K562 (cell line): Measurements from ENCODE around the gene TMEM218. TPM values are rescaled to one million over a fixed set of nuclear protein-coding genes. Genes with fewer than 3 reads are reported as not detected.

Source experiments
- DMBX1 ChIP-seq: fragments of 250-450 bp; sonication (Bioruptor Pico); IDR thresholded peaks from 2 replicates; pipeline ENCODE4 v1.8.0; 2022; ENCODE audit warnings: inconsistent platforms, mild to moderate bottlenecking, moderate library complexity, borderline replicate concordance
- EHMT2 ChIP-seq: fragments of 450-650 bp; IDR thresholded peaks from 2 replicates; pipeline ENCODE4 v1.6.1; 2018; ENCODE audit warnings: antibody characterized with exemption
- ELF1 ChIP-seq: fragments of 200-800 bp; sonication (Bioruptor generic); IDR thresholded peaks from 2 replicates; pipeline ENCODE4 v1.6.1; 2016; ENCODE audit warnings: missing genetic modification characterization, missing compliant biosample characterization
- ESRRA ChIP-seq: fragments of 450-650 bp; IDR thresholded peaks from 2 replicates; pipeline ENCODE4 v1.6.1; 2014; ENCODE audit warnings: low read depth, mild to moderate bottlenecking, moderate library complexity, borderline replicate concordance
- FOXA3 ChIP-seq, 2 experiments: fragments of 450-650 bp in 1 of 2; sonication (generic) in 1 of 2; formaldehyde crosslinking; IDR thresholded peaks in 1 of 2; conservative IDR thresholded peaks in 1 of 2; 2 replicates each; pipeline versions ENCODE4 v1.4.0 to v1.8.0; 2020 to 2022; ENCODE audit warnings: mild to moderate bottlenecking in 2 of 2, missing genetic modification reagents in 1 of 2
- HNRNPH1 ChIP-seq: fragments of 200-400 bp; formaldehyde crosslinking; optimal IDR thresholded peaks from 2 replicates; pipeline ENCODE3; 2017; ENCODE audit warnings: low read depth, mild to moderate bottlenecking, low read length, moderate library complexity
- NR4A1 ChIP-seq, 2 experiments: fragments of 250-450 bp in 1 of 2; fragments of 450-650 bp in 1 of 2; sonication (Bioruptor Pico) in 1 of 2; IDR thresholded peaks; 2 replicates each; pipeline versions ENCODE4 v1.4.0 to v1.6.1; 2016 to 2020; ENCODE audit warnings: mild to moderate bottlenecking in 2 of 2, missing compliant biosample characterization in 1 of 2, missing genetic modification characterization in 1 of 2, moderate library complexity in 1 of 2
- PHB2 ChIP-seq: fragments of 450-650 bp; IDR thresholded peaks from 2 replicates; pipeline ENCODE4 v1.6.1; 2017; ENCODE audit warnings: low read depth
- RREB1 ChIP-seq: fragments of 250-450 bp; sonication (Bioruptor Pico); IDR thresholded peaks from 2 replicates; pipeline ENCODE4 v1.4.0; 2020
- SAP30 ChIP-seq: fragments of 200-600 bp; sonication (generic); IDR thresholded peaks from 2 replicates; pipeline ENCODE4 v1.6.1; 2012; ENCODE audit warnings: borderline replicate concordance, low read depth, mild to moderate bottlenecking, moderate library complexity, low read length, control low read depth, inconsistent platforms; ENCODE audit not compliant: insufficient read depth, poor library complexity, severe bottlenecking
- ZBTB26 ChIP-seq: fragments of 450-650 bp; formaldehyde crosslinking; IDR thresholded peaks from 2 replicates; pipeline ENCODE4 v1.4.0; 2022; ENCODE audit warnings: missing genetic modification characterization
- ZNF311 ChIP-seq: fragments of 250-450 bp; sonication (Bioruptor Pico); IDR thresholded peaks from 2 replicates; pipeline ENCODE4 v1.4.0; 2020; ENCODE audit warnings: mild to moderate bottlenecking, moderate library complexity
- ZNF592 ChIP-seq: fragments of 450-650 bp; IDR thresholded peaks from 2 replicates; pipeline ENCODE4 v1.6.1; 2017; ENCODE audit warnings: antibody characterized with exemption, mild to moderate bottlenecking
- polyA plus RNA-seq, 8 experiments: library from polyadenylated mRNA; depleted of rRNA in 4 of 8; stranded (reverse) in 5 of 8; unstranded in 3 of 8; fragments of >200 nt; fragmentation: Nextera tagmentation in 2 of 8; fragmentation: Illumina TruSeq in 1 of 8; extraction: Ambion mirVana in 2 of 8; extraction: Trizol in 1 of 8; gene quantifications; 2 replicates each; pipeline versions ENCODE4 v1.2.1 to v1.2.3, GENCODE V29; 2011 to 2014; ENCODE audit warnings: inconsistent platforms in 1 of 8, missing spikeins in 1 of 8
- total RNA-seq, 7 experiments: library from RNA; depleted of rRNA in 6 of 7; stranded (reverse); fragments of >200 nt in 6 of 7; fragmentation: Illumina TruSeq in 2 of 7; extraction: Trizol in 2 of 7; gene quantifications; 2 replicates each; pipeline versions ENCODE4 v1.2.1 to v1.2.3, GENCODE V29; 2011 to 2021; ENCODE audit warnings: low replicate concordance in 1 of 7
- TF ChIP-seq, protein P1 (sequence below), 2 experiments: fragments of 200-800 bp in 1 of 2; sonication (Bioruptor generic) in 1 of 2; sonication (generic) in 1 of 2; formaldehyde crosslinking in 1 of 2; IDR thresholded peaks in 1 of 2; conservative IDR thresholded peaks in 1 of 2; 2 replicates each; pipeline versions ENCODE4 v1.5.0 to v1.6.1; 2016 to 2020; ENCODE audit warnings: missing compliant biosample characterization in 1 of 2, missing genetic modification characterization in 1 of 2, missing genetic modification reagents in 1 of 2

Gene TMEM218
- total and polyA plus RNA-seq, 9 of the 15 experiments (the other 6 are each of a cell fraction or from before 2014, with no cell fraction given), result 13.4 to 32.2 (median 25.4) TPM

DNA sequence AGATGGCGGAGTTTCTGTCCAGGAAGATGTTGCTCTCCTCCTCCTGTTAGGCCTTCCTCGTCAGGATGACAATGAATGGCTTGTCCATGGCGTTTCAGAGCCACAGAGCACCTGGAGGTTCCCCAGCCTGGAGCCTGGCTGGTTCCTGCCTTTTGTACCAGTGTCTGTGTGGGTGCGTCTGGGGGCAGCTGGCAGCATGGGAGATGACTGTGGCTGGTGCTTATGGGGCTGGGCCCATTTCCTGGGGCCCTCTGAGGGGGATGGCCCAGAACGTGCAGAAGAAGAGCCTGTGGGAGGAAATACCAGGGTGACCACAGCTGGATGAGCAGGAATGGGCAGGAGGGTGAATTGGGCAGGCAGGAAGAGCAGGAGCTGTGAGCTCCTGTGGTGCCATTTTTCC lies 41.6 kb downstream of the TMEM218 start (continued):
- peak; percentile 16; the same call in 1 of the 2 replicates for TF ChIP-seq ZNF592
- no peak for TF ChIP-seq HNRNPH1
- no peak for TF ChIP-seq ELF1
- TF ChIP-seq FOXA3 (CRISPR knock-in tag; conservative IDR thresholded peaks at IDR 0.05 in 1 of 2, IDR thresholded peaks at IDR 0.05 in 1 of 2), result no peak
- TF ChIP-seq PHB2, result no peak
- no peak for TF ChIP-seq EHMT2
- no peak for TF ChIP-seq SAP30
- TF ChIP-seq DMBX1, result 0 out of 2 replicates have a peak, but pooled peaks have one; percentile 72
- 0 out of 2 replicates have a peak, but pooled peaks have one; percentile 30 for TF ChIP-seq RREB1 (CRISPR knock-in tag)
- no peak for TF ChIP-seq ZBTB26 (CRISPR knock-in tag)
- TF ChIP-seq ZNF311 (CRISPR knock-in tag), result peak; percentile 69
- no peak for TF ChIP-seq ESRRA
- TF ChIP-seq, protein P1, sequence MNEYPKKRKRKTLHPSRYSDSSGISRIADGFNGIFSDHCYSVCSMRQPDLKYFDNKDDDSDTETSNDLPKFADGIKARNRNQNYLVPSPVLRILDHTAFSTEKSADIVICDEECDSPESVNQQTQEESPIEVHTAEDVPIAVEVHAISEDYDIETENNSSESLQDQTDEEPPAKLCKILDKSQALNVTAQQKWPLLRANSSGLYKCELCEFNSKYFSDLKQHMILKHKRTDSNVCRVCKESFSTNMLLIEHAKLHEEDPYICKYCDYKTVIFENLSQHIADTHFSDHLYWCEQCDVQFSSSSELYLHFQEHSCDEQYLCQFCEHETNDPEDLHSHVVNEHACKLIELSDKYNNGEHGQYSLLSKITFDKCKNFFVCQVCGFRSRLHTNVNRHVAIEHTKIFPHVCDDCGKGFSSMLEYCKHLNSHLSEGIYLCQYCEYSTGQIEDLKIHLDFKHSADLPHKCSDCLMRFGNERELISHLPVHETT (CRISPR knock-in tag; conservative IDR thresholded peaks at IDR 0.05 in 1 of 2, IDR thresholded peaks at IDR 0.05 in 1 of 2), result no peak
- no peak for TF ChIP-seq NR4A1 (CRISPR knock-in tag; IDR thresholded peaks at IDR 0.05)
- peak; percentile 32; the same call in 1 of the 2 replicates for TF ChIP-seq NR4A1 (tag; IDR thresholded peaks at IDR 0.05)
